HG02571 (cell line): Measurements from ENCODE around the gene ANKAR.
A peak's percentile ranks its signal among the peaks of the same experiment; 100 is the strongest.
"Not testable (repeated sequence)": the region's sequence is repeated elsewhere in the genome, so short reads cannot be mapped to it uniquely, and the experiment has no call there.

Source experiments
- ATAC-seq: cut with Tn5 transposase; IDR thresholded peaks from one replicate; pipeline ENCODE4 v1.9.1; 2021; ENCODE audit warnings: mild to moderate bottlenecking, moderate library complexity; ENCODE audit not compliant: unreplicated experiment

Gene ANKAR

GRCh38 chr2:189674374-189675112, at the start of gene ANKAR:
ANKAR (plus strand) TSS chr2:189674670; CDS start chr2:189676491, 1,821 bp downstream.
- peak; percentile 96 for ATAC-seq

- no peak for ATAC-seq
Measured at GRCh38 chr2:189625636-189626035, 48.8 kb upstream of the ANKAR start.

- no peak for ATAC-seq
Measured at GRCh38 chr2:189627789-189628188, 46.7 kb upstream of the ANKAR start.

- ATAC-seq: no peak
Measured at GRCh38 chr2:189628817-189629530, 45.5 kb upstream of the ANKAR start.

GRCh38 chr2:189629531-189630453, 44.7 kb upstream of the ANKAR start:
- ATAC-seq: no peak

- ATAC-seq: no peak
Measured at GRCh38 chr2:189631849-189632248, 42.6 kb upstream of the ANKAR start.

GRCh38 chr2:189633392-189633811, 41.1 kb upstream of the ANKAR start:
- no peak for ATAC-seq

- no peak for ATAC-seq
Measured at GRCh38 chr2:189635353-189635752, 39.1 kb upstream of the ANKAR start.

- ATAC-seq: no peak
Measured at GRCh38 chr2:189638301-189639006, 36.0 kb upstream of the ANKAR start.

- ATAC-seq: no peak
Measured at GRCh38 chr2:189639007-189639609, 35.4 kb upstream of the ANKAR start.

- ATAC-seq: no peak
Measured at GRCh38 chr2:189641002-189641401, 33.5 kb upstream of the ANKAR start.

- no peak for ATAC-seq
Measured at GRCh38 chr2:189641590-189641989, 32.9 kb upstream of the ANKAR start.

- ATAC-seq: no peak
Measured at GRCh38 chr2:189646521-189646920, 27.9 kb upstream of the ANKAR start.

GRCh38 chr2:189648846-189649509, 25.5 kb upstream of the ANKAR start:
- no peak for ATAC-seq

GRCh38 chr2:189651284-189651683, 23.2 kb upstream of the ANKAR start:
- no peak for ATAC-seq

- ATAC-seq: not testable (repeated sequence)
Measured at GRCh38 chr2:189653464-189653863, 21.0 kb upstream of the ANKAR start.

GRCh38 chr2:189654641-189655040, 19.8 kb upstream of the ANKAR start:
- no peak for ATAC-seq

GRCh38 chr2:189657867-189658266, 16.6 kb upstream of the ANKAR start:
- ATAC-seq: peak; percentile 35

GRCh38 chr2:189658306-189659212, 15.9 kb upstream of the ANKAR start:
- no peak for ATAC-seq
